H1 (cell line): ENCODE data around the gene GTF2F2. TPM values are rescaled to one million over a fixed set of nuclear protein-coding genes. Genes with fewer than 3 reads are reported as not detected.

Experiments
- POLR2AphosphoS5 ChIP-seq: IDR thresholded peaks from 2 replicates; pipeline ENCODE4 v1.6.1; 2011; ENCODE audit warnings: low read depth, low read length
- TCF12 ChIP-seq: IDR thresholded peaks from 2 replicates; pipeline ENCODE4 v1.6.1; 2011; ENCODE audit warnings: low read depth, mild to moderate bottlenecking, low read length
- polyA plus RNA-seq, 7 experiments: library from polyadenylated mRNA; depleted of rRNA in 3 of 7; stranded (reverse) in 5 of 7; unstranded in 2 of 7; fragments of >200 nt in 5 of 7; fragments of 200-250 nt in 2 of 7; gene quantifications; 1 replicate in 5 of 7; 2 replicates in 1 of 7; 4 replicates in 1 of 7; pipeline versions ENCODE4 v1.2.1 to v1.2.3, GENCODE V29; 2011 to 2013; ENCODE audit warnings: missing spikeins in 2 of 7, mixed read lengths in 2 of 7
- total RNA-seq: library from RNA; stranded (reverse); fragmentation: NEBNext Ultra II Directional; extraction: Animal tissue kit (Norgen Biotek cat#: 25700); gene quantifications from 2 replicates; pipeline ENCODE4 v1.2.1, GENCODE V29; 2021
- TF ChIP-seq, protein P1 (sequence below): fragments of 300-600 bp; sonication (generic); IDR thresholded peaks from 2 replicates; pipeline ENCODE4 v1.7.1; 2012; ENCODE audit warnings: low read length, moderate library complexity, mild to moderate bottlenecking, inconsistent platforms; ENCODE audit not compliant: insufficient replicate concordance

The GTF2F2 gene
- total and polyA plus RNA-seq, 2 of the 8 experiments (the other 6 are each of a cell fraction or from before 2014, with no cell fraction given): 10.8 to 31.1 TPM

GRCh38 chr13:45303026-45303425 is 182.7 kb downstream of the GTF2F2 start (continued):
- TF ChIP-seq POLR2AphosphoS5 (no peak), TCF12 (no peak)
- TF ChIP-seq, protein P1, sequence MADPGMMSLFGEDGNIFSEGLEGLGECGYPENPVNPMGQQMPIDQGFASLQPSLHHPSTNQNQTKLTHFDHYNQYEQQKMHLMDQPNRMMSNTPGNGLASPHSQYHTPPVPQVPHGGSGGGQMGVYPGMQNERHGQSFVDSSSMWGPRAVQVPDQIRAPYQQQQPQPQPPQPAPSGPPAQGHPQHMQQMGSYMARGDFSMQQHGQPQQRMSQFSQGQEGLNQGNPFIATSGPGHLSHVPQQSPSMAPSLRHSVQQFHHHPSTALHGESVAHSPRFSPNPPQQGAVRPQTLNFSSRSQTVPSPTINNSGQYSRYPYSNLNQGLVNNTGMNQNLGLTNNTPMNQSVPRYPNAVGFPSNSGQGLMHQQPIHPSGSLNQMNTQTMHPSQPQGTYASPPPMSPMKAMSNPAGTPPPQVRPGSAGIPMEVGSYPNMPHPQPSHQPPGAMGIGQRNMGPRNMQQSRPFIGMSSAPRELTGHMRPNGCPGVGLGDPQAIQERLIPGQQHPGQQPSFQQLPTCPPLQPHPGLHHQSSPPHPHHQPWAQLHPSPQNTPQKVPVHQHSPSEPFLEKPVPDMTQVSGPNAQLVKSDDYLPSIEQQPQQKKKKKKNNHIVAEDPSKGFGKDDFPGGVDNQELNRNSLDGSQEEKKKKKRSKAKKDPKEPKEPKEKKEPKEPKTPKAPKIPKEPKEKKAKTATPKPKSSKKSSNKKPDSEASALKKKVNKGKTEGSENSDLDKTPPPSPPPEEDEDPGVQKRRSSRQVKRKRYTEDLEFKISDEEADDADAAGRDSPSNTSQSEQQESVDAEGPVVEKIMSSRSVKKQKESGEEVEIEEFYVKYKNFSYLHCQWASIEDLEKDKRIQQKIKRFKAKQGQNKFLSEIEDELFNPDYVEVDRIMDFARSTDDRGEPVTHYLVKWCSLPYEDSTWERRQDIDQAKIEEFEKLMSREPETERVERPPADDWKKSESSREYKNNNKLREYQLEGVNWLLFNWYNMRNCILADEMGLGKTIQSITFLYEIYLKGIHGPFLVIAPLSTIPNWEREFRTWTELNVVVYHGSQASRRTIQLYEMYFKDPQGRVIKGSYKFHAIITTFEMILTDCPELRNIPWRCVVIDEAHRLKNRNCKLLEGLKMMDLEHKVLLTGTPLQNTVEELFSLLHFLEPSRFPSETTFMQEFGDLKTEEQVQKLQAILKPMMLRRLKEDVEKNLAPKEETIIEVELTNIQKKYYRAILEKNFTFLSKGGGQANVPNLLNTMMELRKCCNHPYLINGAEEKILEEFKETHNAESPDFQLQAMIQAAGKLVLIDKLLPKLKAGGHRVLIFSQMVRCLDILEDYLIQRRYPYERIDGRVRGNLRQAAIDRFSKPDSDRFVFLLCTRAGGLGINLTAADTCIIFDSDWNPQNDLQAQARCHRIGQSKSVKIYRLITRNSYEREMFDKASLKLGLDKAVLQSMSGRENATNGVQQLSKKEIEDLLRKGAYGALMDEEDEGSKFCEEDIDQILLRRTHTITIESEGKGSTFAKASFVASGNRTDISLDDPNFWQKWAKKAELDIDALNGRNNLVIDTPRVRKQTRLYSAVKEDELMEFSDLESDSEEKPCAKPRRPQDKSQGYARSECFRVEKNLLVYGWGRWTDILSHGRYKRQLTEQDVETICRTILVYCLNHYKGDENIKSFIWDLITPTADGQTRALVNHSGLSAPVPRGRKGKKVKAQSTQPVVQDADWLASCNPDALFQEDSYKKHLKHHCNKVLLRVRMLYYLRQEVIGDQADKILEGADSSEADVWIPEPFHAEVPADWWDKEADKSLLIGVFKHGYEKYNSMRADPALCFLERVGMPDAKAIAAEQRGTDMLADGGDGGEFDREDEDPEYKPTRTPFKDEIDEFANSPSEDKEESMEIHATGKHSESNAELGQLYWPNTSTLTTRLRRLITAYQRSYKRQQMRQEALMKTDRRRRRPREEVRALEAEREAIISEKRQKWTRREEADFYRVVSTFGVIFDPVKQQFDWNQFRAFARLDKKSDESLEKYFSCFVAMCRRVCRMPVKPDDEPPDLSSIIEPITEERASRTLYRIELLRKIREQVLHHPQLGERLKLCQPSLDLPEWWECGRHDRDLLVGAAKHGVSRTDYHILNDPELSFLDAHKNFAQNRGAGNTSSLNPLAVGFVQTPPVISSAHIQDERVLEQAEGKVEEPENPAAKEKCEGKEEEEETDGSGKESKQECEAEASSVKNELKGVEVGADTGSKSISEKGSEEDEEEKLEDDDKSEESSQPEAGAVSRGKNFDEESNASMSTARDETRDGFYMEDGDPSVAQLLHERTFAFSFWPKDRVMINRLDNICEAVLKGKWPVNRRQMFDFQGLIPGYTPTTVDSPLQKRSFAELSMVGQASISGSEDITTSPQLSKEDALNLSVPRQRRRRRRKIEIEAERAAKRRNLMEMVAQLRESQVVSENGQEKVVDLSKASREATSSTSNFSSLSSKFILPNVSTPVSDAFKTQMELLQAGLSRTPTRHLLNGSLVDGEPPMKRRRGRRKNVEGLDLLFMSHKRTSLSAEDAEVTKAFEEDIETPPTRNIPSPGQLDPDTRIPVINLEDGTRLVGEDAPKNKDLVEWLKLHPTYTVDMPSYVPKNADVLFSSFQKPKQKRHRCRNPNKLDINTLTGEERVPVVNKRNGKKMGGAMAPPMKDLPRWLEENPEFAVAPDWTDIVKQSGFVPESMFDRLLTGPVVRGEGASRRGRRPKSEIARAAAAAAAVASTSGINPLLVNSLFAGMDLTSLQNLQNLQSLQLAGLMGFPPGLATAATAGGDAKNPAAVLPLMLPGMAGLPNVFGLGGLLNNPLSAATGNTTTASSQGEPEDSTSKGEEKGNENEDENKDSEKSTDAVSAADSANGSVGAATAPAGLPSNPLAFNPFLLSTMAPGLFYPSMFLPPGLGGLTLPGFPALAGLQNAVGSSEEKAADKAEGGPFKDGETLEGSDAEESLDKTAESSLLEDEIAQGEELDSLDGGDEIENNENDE: no peak
